ENCODE data around the gene TOE1. TPM values are rescaled to one million over a fixed set of nuclear protein-coding genes. Genes with fewer than 3 reads are reported as not detected.
A peak's percentile ranks its signal among the peaks of the same experiment; 100 is the strongest.

Gene TOE1
- total and polyA plus RNA-seq, 9 donors, result 6.7 to 16.3 (median 10.7) TPM

DNA sequence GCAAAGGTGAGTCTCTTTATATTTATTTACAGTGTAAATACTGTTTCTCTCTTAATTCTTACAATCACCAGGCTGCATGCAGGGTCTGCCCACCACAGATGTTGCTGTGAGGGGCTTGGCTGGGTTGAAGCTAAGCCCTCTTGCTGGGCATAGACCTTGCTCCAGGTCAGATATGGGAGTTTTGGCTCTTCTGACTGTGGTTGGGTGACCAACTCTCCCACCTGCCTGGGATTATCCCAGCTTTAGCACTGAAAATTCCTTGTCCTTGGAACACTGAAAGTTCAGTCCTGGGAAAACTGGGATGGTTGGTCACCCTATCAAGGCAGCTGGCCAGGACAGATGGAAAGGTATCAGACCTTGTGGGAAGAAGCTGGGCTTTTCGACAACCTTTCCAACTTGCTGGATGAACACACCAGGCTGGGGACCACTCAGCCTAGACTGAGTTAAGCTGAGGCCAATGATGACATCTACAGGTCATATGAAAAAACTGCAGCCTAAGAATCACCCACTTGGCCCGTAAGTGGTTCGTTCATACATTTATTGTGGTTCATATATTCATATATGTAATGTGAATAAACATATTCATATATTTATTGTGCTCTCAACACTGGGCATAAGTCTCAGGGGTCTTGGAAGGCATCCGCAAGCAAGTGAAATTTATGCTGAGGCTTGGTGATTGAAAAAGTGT lies 39.8 kb upstream of the TOE1 start:
- Histone ChIP-seq H3K36me3 (no peaks in the 10 kb centered on the region), H3K27me3 (no peaks in the 10 kb centered on the region), H3K4me3 (no peak overlapping the region), H3K27ac (no peak overlapping the region), H3K4me1 (ENCODE audit: insufficient read depth) (no peaks in the 10 kb centered on the region), H3K9me3 (no peaks in the 10 kb centered on the region)
- TF ChIP-seq CTCF (IDR thresholded peaks at IDR 0.05) (peak; percentile 50 to 79 (median 74)), POLR2A (IDR thresholded peaks at IDR 0.05) (no peak), EP300 (IDR thresholded peaks at IDR 0.05) (no peak)
- intact Hi-C loops (cut with DNase I), result loop anchor here (2.0 to 10.0 kb wide), 7 partner anchors 283 to 568 kb away; partner anchors contain the start of genes UROD (in 2 of the 4), BEST4 (in 1 of the 4), BTBD19 (in 1 of the 4) and DYNLT4 (in 1 of the 4)
- peak; percentile 49 to 65 (median 57) for DNase-seq
- WGBS, 3 donors, result 9 to 12% (median 10%) methylated on average over 4 of the region's 4 CpGs

DNA sequence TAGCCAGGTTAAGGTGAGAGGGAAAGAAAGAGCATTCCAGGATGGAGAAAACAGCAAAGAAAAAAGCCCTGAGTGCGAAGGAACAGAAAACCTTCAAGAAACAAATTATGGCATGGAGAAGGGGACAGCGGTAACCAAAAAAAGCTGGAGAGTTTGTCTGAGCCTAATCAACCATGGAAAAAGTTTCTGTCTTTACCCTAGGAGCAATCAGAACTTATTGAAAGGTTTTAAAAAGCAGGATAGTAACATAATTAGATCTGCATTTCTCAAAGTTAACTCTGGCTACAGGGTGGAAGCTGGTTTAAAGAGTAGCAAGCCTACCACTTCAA lies 39.3 kb upstream of the TOE1 start:
- Histone ChIP-seq H3K27me3 (no peaks in the 10 kb centered on the region), H3K4me3 (no peak overlapping the region), H3K27ac (no peak overlapping the region), H3K4me1 (ENCODE audit: insufficient read depth) (no peaks in the 10 kb centered on the region), H3K36me3 (no peaks in the 10 kb centered on the region), H3K9me3 (no peaks in the 10 kb centered on the region)
- intact Hi-C loops (cut with DNase I), result loop anchor here in 3 of 4 donors (2.0 to 10.0 kb wide), 6 partner anchors 288 to 568 kb away; partner anchors contain the start of genes UROD (in 2 of the 3), BEST4 (in 1 of the 3), BTBD19 (in 1 of the 3) and DYNLT4 (in 1 of the 3)
- TF ChIP-seq CTCF (IDR thresholded peaks at IDR 0.05) (no peak), POLR2A (IDR thresholded peaks at IDR 0.05) (no peak), EP300 (IDR thresholded peaks at IDR 0.05) (no peak)
- no peak for DNase-seq
- WGBS, 3 donors, result 53 to 75% (median 62%) methylated on average over 2 of the region's 2 CpGs

GRCh38 chr1:45302505-45303150 lies 37.3 kb upstream of the TOE1 start:
- 79 to 84% (median 83%) methylated on average over 16 of the region's 16 CpGs for WGBS, 3 donors
- peak overlapping the region in 1 of 2 donors; percentile 76 for H3K27ac ChIP-seq
- intact Hi-C loops (cut with DNase I), result loop anchor here in 2 of 4 donors (1.0 to 10.0 kb wide), 6 partner anchors 289 to 570 kb away; partner anchors contain the start of genes BEST4 (in 1 of the 2), BTBD19 (in 1 of the 2), DYNLT4 (in 1 of the 2) and HECTD3 (in 1 of the 2)

More at GRCh38 chr1:45302505-45303150, 37.3 kb upstream of the TOE1 start:
- H3K4me3 ChIP-seq, result peak overlapping the region; percentile 68
- peak in 2 of 5 donors; percentile 41 to 44 for DNase-seq
- H3K4me1 ChIP-seq (ENCODE audit: insufficient read depth), result no peaks in the 10 kb centered on the region
- no peaks in the 10 kb centered on the region for H3K9me3 ChIP-seq
- TF ChIP-seq CTCF (IDR thresholded peaks at IDR 0.05) (no peak), EP300 (IDR thresholded peaks at IDR 0.05) (no peak), POLR2A (IDR thresholded peaks at IDR 0.05) (no peak)
- no peaks in the 10 kb centered on the region for H3K27me3 ChIP-seq
- H3K36me3 ChIP-seq, result no peaks in the 10 kb centered on the region
